GM12878 (cell line): ENCODE data around the gene IQGAP1. TPM values are rescaled to one million over a fixed set of nuclear protein-coding genes. Genes with fewer than 3 reads are reported as not detected.

Source experiments
- ASH2L ChIP-seq: fragments of 300-600, 200-600 bp; sonication (generic); IDR thresholded peaks from 2 replicates; pipeline ENCODE4 v1.6.1; 2017; ENCODE audit warnings: low read depth, mild to moderate bottlenecking, borderline replicate concordance
- BACH1 ChIP-seq: fragments of 450-650 bp; IDR thresholded peaks from 2 replicates; pipeline ENCODE4 v1.6.1; 2017; ENCODE audit warnings: mild to moderate bottlenecking, borderline replicate concordance
- BCL11A ChIP-seq: IDR thresholded peaks from 2 replicates; pipeline ENCODE4 v1.6.1; 2011; ENCODE audit warnings: low read depth, low read length
- CREM ChIP-seq: IDR thresholded peaks from 2 replicates; pipeline ENCODE4 v1.6.1; 2014; ENCODE audit warnings: antibody characterized with exemption, low read depth
- HCFC1 ChIP-seq: fragments of 150-350 bp; IDR thresholded peaks from 2 replicates; pipeline ENCODE4 v1.6.1; 2014; ENCODE audit warnings: low read length
- JUNB ChIP-seq: IDR thresholded peaks from 2 replicates; pipeline ENCODE4 v1.6.1; 2016; ENCODE audit warnings: antibody characterized with exemption, mild to moderate bottlenecking
- KDM1A ChIP-seq: fragments of 200-600 bp; sonication (generic); IDR thresholded peaks from 2 replicates; pipeline ENCODE4 v1.6.1; 2016; ENCODE audit warnings: borderline replicate concordance
- MEF2B ChIP-seq: fragments of 450-650 bp; IDR thresholded peaks from 2 replicates; pipeline ENCODE4 v1.6.1; 2018; ENCODE audit warnings: mild to moderate bottlenecking, moderate library complexity; ENCODE audit not compliant: partially characterized antibody, poor library complexity, severe bottlenecking
- MYB ChIP-seq: fragments of 150-350 bp; IDR thresholded peaks from 2 replicates; pipeline ENCODE4 v1.6.1; 2014; ENCODE audit warnings: mild to moderate bottlenecking, low read depth, low read length, borderline replicate concordance
- NFIC ChIP-seq: IDR thresholded peaks from 2 replicates; pipeline ENCODE4 v1.6.1; 2012; ENCODE audit warnings: low read depth, mild to moderate bottlenecking, inconsistent platforms, low read length, moderate library complexity
- NFYA ChIP-seq: IDR thresholded peaks from 2 replicates; pipeline ENCODE4 v1.6.1; 2011; ENCODE audit warnings: low read depth, mild to moderate bottlenecking, low read length, improper control_type of control experiment, borderline replicate concordance
- RELA ChIP-seq: fragments of 450-650 bp; IDR thresholded peaks from 2 replicates; pipeline ENCODE4 v1.8.0; 2014; ENCODE audit warnings: borderline replicate concordance; ENCODE audit not compliant: partially characterized antibody
- SMAD5 ChIP-seq: IDR thresholded peaks from 2 replicates; pipeline ENCODE4 v1.6.1; 2016; ENCODE audit warnings: antibody characterized with exemption, low read depth
- SREBF1 ChIP-seq: IDR thresholded peaks from 2 replicates; pipeline ENCODE4 v1.6.1; 2012; ENCODE audit warnings: mild to moderate bottlenecking, low read length
- SREBF2 ChIP-seq: IDR thresholded peaks from 2 replicates; pipeline ENCODE4 v1.6.1; 2012; ENCODE audit warnings: mild to moderate bottlenecking, low read length
- SRF ChIP-seq, 2 experiments: IDR thresholded peaks; 2 replicates each; pipeline ENCODE4 v1.6.1; 2011; ENCODE audit warnings: low read depth in 2 of 2, low read length in 2 of 2, mild to moderate bottlenecking in 1 of 2, moderate library complexity in 1 of 2
- WRNIP1 ChIP-seq: IDR thresholded peaks from 2 replicates; pipeline ENCODE4 v1.6.1; 2011; ENCODE audit warnings: low read depth, low read length, improper control_type of control experiment, borderline replicate concordance
- YBX1 ChIP-seq: fragments of 450-650 bp; IDR thresholded peaks from 2 replicates; pipeline ENCODE4 v1.6.1; 2016; ENCODE audit warnings: antibody characterized with exemption
- ZNF207 ChIP-seq: fragments of 450-650 bp; IDR thresholded peaks from 2 replicates; pipeline ENCODE4 v1.6.1; 2014; ENCODE audit warnings: antibody characterized with exemption, mild to moderate bottlenecking, borderline replicate concordance
- ZNF24 ChIP-seq: fragments of 450-650 bp; IDR thresholded peaks from 2 replicates; pipeline ENCODE4 v1.6.1; 2017; ENCODE audit warnings: antibody characterized with exemption, mild to moderate bottlenecking
- ZNF622 ChIP-seq: fragments of 450-650 bp; IDR thresholded peaks from 2 replicates; pipeline ENCODE4 v1.6.1; 2017; ENCODE audit warnings: mild to moderate bottlenecking, inconsistent platforms
- polyA plus RNA-seq, 11 experiments: library from polyadenylated mRNA; depleted of rRNA in 4 of 11; unstranded in 6 of 11; stranded (reverse) in 5 of 11; fragments of >200 nt; fragmentation: Nextera tagmentation in 4 of 11; fragmentation: Illumina TruSeq in 1 of 11; extraction: Ambion mirVana in 4 of 11; extraction: Trizol in 1 of 11; gene quantifications; 1 replicate in 1 of 11; 2 replicates in 10 of 11; pipeline versions ENCODE4 v1.2.1 to v1.2.3, GENCODE V29; 2011 to 2016; ENCODE audit warnings: inconsistent platforms in 2 of 11, missing spikeins in 2 of 11, low read depth in 1 of 11
- total RNA-seq, 4 experiments: library from RNA; depleted of rRNA in 3 of 4; stranded (reverse); fragments of >200 nt in 3 of 4; fragmentation: Illumina TruSeq in 1 of 4; extraction: Trizol in 1 of 4; gene quantifications; 2 replicates each; pipeline versions ENCODE4 v1.2.1 to v1.2.3, GENCODE V29; 2013 to 2021
- TF ChIP-seq, protein P1 (sequence below): fragments of 450-650 bp; IDR thresholded peaks from 2 replicates; pipeline ENCODE4 v1.6.1; 2017; ENCODE audit warnings: mild to moderate bottlenecking, moderate library complexity
- TF ChIP-seq, protein P2 (sequence below): IDR thresholded peaks from 2 replicates; pipeline ENCODE4 v1.6.1; 2012; ENCODE audit warnings: mild to moderate bottlenecking, low read depth, low read length
- TF ChIP-seq, protein P3 (sequence below): fragments of 450-650 bp; IDR thresholded peaks from 2 replicates; pipeline ENCODE4 v1.6.1; 2017; ENCODE audit warnings: mild to moderate bottlenecking
- TF ChIP-seq, protein P4 (sequence below): IDR thresholded peaks from 2 replicates; pipeline ENCODE4 v1.6.1; 2012; ENCODE audit warnings: low read depth, low read length, improper control_type of control experiment

IQGAP1 gene
- total and polyA plus RNA-seq, 10 of the 15 experiments (the other 5 are each of a cell fraction or from before 2014, with no cell fraction given), result 65.2 to 250 (median 112) TPM

DNA sequence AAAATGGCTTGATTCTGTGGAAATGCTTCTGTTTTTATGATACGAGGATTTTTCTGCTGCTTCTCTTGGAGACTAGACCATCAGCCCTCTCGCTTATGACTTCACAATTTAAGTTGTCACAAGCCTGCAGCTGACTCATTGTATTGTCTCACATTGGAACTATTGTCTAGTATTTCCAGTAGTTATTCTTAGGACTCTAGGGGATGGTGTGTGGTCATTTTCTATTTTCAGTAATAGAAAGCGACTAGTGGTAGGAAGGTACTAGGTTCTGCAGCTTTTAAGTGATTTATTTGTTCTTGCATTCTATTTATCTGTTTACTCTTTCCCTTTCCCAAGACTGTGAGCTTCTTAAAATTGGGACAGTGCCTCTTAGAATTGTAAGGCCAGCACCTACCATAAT, 75.3 kb downstream of the IQGAP1 start (continued):
- peak; percentile 70 for TF ChIP-seq CREM
- TF ChIP-seq NFYA, result no peak
- TF ChIP-seq, protein P1, sequence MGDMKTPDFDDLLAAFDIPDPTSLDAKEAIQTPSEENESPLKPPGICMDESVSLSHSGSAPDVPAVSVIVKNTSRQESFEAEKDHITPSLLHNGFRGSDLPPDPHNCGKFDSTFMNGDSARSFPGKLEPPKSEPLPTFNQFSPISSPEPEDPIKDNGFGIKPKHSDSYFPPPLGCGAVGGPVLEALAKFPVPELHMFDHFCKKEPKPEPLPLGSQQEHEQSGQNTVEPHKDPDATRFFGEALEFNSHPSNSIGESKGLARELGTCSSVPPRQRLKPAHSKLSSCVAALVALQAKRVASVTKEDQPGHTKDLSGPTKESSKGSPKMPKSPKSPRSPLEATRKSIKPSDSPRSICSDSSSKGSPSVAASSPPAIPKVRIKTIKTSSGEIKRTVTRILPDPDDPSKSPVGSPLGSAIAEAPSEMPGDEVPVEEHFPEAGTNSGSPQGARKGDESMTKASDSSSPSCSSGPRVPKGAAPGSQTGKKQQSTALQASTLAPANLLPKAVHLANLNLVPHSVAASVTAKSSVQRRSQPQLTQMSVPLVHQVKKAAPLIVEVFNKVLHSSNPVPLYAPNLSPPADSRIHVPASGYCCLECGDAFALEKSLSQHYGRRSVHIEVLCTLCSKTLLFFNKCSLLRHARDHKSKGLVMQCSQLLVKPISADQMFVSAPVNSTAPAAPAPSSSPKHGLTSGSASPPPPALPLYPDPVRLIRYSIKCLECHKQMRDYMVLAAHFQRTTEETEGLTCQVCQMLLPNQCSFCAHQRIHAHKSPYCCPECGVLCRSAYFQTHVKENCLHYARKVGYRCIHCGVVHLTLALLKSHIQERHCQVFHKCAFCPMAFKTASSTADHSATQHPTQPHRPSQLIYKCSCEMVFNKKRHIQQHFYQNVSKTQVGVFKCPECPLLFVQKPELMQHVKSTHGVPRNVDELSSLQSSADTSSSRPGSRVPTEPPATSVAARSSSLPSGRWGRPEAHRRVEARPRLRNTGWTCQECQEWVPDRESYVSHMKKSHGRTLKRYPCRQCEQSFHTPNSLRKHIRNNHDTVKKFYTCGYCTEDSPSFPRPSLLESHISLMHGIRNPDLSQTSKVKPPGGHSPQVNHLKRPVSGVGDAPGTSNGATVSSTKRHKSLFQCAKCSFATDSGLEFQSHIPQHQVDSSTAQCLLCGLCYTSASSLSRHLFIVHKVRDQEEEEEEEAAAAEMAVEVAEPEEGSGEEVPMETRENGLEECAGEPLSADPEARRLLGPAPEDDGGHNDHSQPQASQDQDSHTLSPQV, result no peak
- no peak for TF ChIP-seq BCL11A
- no peak for TF ChIP-seq SMAD5
- TF ChIP-seq SREBF1, result no peak
- TF ChIP-seq KDM1A, result no peak
- TF ChIP-seq ZNF622, result no peak
- TF ChIP-seq, protein P2, sequence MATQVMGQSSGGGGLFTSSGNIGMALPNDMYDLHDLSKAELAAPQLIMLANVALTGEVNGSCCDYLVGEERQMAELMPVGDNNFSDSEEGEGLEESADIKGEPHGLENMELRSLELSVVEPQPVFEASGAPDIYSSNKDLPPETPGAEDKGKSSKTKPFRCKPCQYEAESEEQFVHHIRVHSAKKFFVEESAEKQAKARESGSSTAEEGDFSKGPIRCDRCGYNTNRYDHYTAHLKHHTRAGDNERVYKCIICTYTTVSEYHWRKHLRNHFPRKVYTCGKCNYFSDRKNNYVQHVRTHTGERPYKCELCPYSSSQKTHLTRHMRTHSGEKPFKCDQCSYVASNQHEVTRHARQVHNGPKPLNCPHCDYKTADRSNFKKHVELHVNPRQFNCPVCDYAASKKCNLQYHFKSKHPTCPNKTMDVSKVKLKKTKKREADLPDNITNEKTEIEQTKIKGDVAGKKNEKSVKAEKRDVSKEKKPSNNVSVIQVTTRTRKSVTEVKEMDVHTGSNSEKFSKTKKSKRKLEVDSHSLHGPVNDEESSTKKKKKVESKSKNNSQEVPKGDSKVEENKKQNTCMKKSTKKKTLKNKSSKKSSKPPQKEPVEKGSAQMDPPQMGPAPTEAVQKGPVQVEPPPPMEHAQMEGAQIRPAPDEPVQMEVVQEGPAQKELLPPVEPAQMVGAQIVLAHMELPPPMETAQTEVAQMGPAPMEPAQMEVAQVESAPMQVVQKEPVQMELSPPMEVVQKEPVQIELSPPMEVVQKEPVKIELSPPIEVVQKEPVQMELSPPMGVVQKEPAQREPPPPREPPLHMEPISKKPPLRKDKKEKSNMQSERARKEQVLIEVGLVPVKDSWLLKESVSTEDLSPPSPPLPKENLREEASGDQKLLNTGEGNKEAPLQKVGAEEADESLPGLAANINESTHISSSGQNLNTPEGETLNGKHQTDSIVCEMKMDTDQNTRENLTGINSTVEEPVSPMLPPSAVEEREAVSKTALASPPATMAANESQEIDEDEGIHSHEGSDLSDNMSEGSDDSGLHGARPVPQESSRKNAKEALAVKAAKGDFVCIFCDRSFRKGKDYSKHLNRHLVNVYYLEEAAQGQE, result no peak
- TF ChIP-seq NFIC, result 0 out of 2 replicates have a peak, but pooled peaks have one; percentile 38
- no peak for TF ChIP-seq WRNIP1
- no peak for TF ChIP-seq SRF (IDR thresholded peaks at IDR 0.05; ENCODE audit: low read depth in 2 of 2, low read length in 2 of 2)
- no peak for TF ChIP-seq RELA
- no peak for TF ChIP-seq ASH2L
- TF ChIP-seq, protein P3, sequence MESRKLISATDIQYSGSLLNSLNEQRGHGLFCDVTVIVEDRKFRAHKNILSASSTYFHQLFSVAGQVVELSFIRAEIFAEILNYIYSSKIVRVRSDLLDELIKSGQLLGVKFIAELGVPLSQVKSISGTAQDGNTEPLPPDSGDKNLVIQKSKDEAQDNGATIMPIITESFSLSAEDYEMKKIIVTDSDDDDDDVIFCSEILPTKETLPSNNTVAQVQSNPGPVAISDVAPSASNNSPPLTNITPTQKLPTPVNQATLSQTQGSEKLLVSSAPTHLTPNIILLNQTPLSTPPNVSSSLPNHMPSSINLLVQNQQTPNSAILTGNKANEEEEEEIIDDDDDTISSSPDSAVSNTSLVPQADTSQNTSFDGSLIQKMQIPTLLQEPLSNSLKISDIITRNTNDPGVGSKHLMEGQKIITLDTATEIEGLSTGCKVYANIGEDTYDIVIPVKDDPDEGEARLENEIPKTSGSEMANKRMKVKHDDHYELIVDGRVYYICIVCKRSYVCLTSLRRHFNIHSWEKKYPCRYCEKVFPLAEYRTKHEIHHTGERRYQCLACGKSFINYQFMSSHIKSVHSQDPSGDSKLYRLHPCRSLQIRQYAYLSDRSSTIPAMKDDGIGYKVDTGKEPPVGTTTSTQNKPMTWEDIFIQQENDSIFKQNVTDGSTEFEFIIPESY, result no peak
- no peak for TF ChIP-seq SREBF2
- peak; percentile 71 for TF ChIP-seq MEF2B
- no peak for TF ChIP-seq MYB
- TF ChIP-seq, protein P4, sequence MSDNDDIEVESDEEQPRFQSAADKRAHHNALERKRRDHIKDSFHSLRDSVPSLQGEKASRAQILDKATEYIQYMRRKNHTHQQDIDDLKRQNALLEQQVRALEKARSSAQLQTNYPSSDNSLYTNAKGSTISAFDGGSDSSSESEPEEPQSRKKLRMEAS, result no peak
- no peak for TF ChIP-seq ZNF24
- TF ChIP-seq BACH1, result no peak
- no peak for TF ChIP-seq HCFC1
- no peak for TF ChIP-seq ZNF207
- TF ChIP-seq YBX1, result no peak
- TF ChIP-seq JUNB, result peak; percentile 31; the same call in 1 of the 2 replicates
